Keratinocyte (primary cell): ENCODE data around the gene HEPACAM.

Experiments
- CTCF ChIP-seq, 3 experiments: IDR thresholded peaks in 1 of 3; conservative IDR thresholded peaks in 1 of 3; optimal IDR thresholded peaks in 1 of 3; 2 replicates in 2 of 3; 3 replicates in 1 of 3; pipeline versions ENCODE3 to v1.5.1; 2011; ENCODE audit warnings: low read length in 3 of 3, mild to moderate bottlenecking in 3 of 3, moderate library complexity in 2 of 3, control low read depth in 1 of 3, inconsistent platforms in 1 of 3; ENCODE audit not compliant: insufficient read depth in 2 of 3; ENCODE audit errors: extremely low read depth in 1 of 3
- EZH2 ChIP-seq: IDR thresholded peaks from one replicate; pipeline ENCODE4 v1.6.1; 2012; ENCODE audit warnings: inconsistent platforms, mild to moderate bottlenecking, low read length, moderate library complexity

- TF ChIP-seq EZH2 (no peak), CTCF (optimal IDR thresholded peaks at IDR 0.05 in 1 of 3, IDR thresholded peaks at IDR 0.05 in 1 of 3, conservative IDR thresholded peaks at IDR 0.05 in 1 of 3; ENCODE audit: extremely low read depth in 1 of 3, insufficient read depth in 2 of 3, low read length in 3 of 3) (peak; percentile 32 to 58 (median 34))
Measured at GRCh38 chr11:124898263-124898680, 37.6 kb downstream of the HEPACAM start.
